SU-DHL-6 (cell line): ENCODE results near the gene GGA3.
"Not testable (repeated sequence)": the region's sequence is repeated elsewhere in the genome, so short reads cannot be mapped to it uniquely, and the experiment has no call there.

ENCODE experiments used
- H2AFZ ChIP-seq: fragments of 200-600 bp; sonication (generic); 2 replicates; pipeline ENCODE4 v1.6.1; 2014; ENCODE audit warnings: low read depth, mild to moderate bottlenecking, moderate library complexity, mixed read lengths, antibody characterized with exemption, low read length; ENCODE audit not compliant: severe bottlenecking
- H3F3A ChIP-seq: fragments of 200-600 bp; shearing (Covaris generic); 2 replicates; pipeline ENCODE4 v1.6.0; 2016; ENCODE audit warnings: antibody characterized with exemption, mild to moderate bottlenecking; ENCODE audit not compliant: insufficient read depth
- H3K27ac ChIP-seq: fragments of 200-600 bp; sonication (generic); 2 replicates; pipeline ENCODE4 v1.5.1; 2016; ENCODE audit warnings: low read depth, mild to moderate bottlenecking, low read length, moderate library complexity, mixed read lengths
- H3K27me3 ChIP-seq: fragments of 200-600 bp; sonication (generic), shearing (Covaris generic); 2 replicates; pipeline ENCODE4 v1.6.0; 2014; ENCODE audit warnings: mild to moderate bottlenecking, low read length
- H3K36me3 ChIP-seq: fragments of 200-600 bp; sonication (generic); 2 replicates; pipeline ENCODE4 v1.6.1; 2014; ENCODE audit warnings: mild to moderate bottlenecking, low read length, mixed read lengths
- H3K4me2 ChIP-seq: fragments of 300-600, 200-600 bp; shearing (Covaris generic), sonication (generic); 2 replicates; pipeline ENCODE4 v1.6.0; 2014; ENCODE audit warnings: low read length, low read depth, mild to moderate bottlenecking; ENCODE audit not compliant: poor library complexity, severe bottlenecking
- H3K4me3 ChIP-seq: fragments of 200-600 bp; sonication (generic); 2 replicates; pipeline ENCODE4 v1.5.1; 2014; ENCODE audit warnings: antibody characterized with exemption, low read length, mild to moderate bottlenecking, mixed read lengths; ENCODE audit not compliant: insufficient read depth, poor library complexity, severe bottlenecking
- H3K79me2 ChIP-seq: fragments of 200-600 bp; sonication (generic); 2 replicates; pipeline ENCODE4 v1.6.1; 2014; ENCODE audit warnings: mild to moderate bottlenecking, low read length, moderate library complexity; ENCODE audit not compliant: insufficient read depth
- H3K9ac ChIP-seq: fragments of 200-600 bp; sonication (generic); 2 replicates; pipeline ENCODE4 v1.7.0; 2014; ENCODE audit warnings: mild to moderate bottlenecking, low read length
- H3K9me2 ChIP-seq: fragments of 200-600 bp; sonication (generic); replicated peaks from 2 replicates; pipeline ENCODE4 v1.6.1; 2014; ENCODE audit warnings: low read length; ENCODE audit not compliant: insufficient read depth
- H3K9me3 ChIP-seq: fragments of 200-600 bp; sonication (generic); 2 replicates; pipeline ENCODE4 v1.6.1; 2014; ENCODE audit warnings: low read length, mixed read lengths; ENCODE audit not compliant: insufficient read depth
- H4K20me1 ChIP-seq: fragments of 200-600 bp; sonication (generic); 2 replicates; pipeline ENCODE4 v1.6.1; 2014; ENCODE audit warnings: low read depth, mild to moderate bottlenecking, antibody characterized with exemption, low read length, moderate library complexity, mixed read lengths
- EZH2phosphoT487 ChIP-seq: fragments of 200-600 bp; sonication (generic), shearing (Covaris generic); conservative IDR thresholded peaks from 2 replicates; pipeline ENCODE4 v1.6.1; 2018; ENCODE audit warnings: mild to moderate bottlenecking, antibody characterized with exemption, low read length, moderate library complexity, mixed read lengths
- TF ChIP-seq, protein P1 (sequence below): fragments of 200-600 bp; sonication (generic); IDR thresholded peaks from one replicate; pipeline ENCODE4 v1.5.1; 2017; ENCODE audit warnings: antibody characterized with exemption, mild to moderate bottlenecking, low read length, moderate library complexity; ENCODE audit not compliant: insufficient read depth, poor library complexity, severe bottlenecking

GGA3 gene

DNA sequence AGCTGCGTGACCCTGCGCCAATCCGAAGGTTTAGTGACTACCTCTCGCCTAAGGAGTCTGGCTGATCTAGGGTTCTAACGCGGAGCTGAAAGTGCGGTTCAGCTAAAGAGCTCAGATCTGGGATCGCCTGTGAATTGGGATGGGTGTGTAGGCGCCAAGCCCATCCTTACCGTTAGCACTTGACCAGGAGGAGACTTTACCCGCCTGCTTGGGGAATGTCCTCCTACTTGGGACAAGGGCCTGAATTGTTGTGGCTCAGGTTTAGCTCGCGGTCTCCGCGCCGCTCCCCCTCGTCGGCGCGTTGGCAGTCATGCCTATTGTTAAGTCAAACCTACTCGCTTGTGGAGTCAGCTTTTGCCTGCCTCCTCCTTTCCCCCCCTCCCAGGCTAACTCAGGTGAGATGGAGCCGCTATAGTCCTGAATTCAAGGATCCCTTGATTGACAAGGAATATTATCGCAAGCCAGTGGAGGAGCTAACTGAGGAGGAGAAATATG is 753 bp upstream of the GGA3 start:
- TF ChIP-seq EZH2phosphoT487, result no peak
- TF ChIP-seq, protein P1, sequence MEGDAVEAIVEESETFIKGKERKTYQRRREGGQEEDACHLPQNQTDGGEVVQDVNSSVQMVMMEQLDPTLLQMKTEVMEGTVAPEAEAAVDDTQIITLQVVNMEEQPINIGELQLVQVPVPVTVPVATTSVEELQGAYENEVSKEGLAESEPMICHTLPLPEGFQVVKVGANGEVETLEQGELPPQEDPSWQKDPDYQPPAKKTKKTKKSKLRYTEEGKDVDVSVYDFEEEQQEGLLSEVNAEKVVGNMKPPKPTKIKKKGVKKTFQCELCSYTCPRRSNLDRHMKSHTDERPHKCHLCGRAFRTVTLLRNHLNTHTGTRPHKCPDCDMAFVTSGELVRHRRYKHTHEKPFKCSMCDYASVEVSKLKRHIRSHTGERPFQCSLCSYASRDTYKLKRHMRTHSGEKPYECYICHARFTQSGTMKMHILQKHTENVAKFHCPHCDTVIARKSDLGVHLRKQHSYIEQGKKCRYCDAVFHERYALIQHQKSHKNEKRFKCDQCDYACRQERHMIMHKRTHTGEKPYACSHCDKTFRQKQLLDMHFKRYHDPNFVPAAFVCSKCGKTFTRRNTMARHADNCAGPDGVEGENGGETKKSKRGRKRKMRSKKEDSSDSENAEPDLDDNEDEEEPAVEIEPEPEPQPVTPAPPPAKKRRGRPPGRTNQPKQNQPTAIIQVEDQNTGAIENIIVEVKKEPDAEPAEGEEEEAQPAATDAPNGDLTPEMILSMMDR, result no peak
- Histone ChIP-seq H3F3A (no peaks in the 10 kb centered on the region), H3K79me2 (peaks cover 53% of the 10 kb centered on the region), H2AFZ (peak overlapping the region; percentile 64), H4K20me1 (no peaks in the 10 kb centered on the region), H3K4me3 (peak overlapping the region; percentile 56), H3K27ac (peak overlapping the region; percentile 79), H3K9me3 (no peaks in the 10 kb centered on the region), H3K9ac (peak overlapping the region; percentile 83), H3K36me3 (no peaks in the 10 kb centered on the region), H3K4me2 (peak overlapping the region; percentile 71), H3K27me3 (no peaks in the 10 kb centered on the region), H3K9me2 (no peaks in the 10 kb centered on the region)

DNA sequence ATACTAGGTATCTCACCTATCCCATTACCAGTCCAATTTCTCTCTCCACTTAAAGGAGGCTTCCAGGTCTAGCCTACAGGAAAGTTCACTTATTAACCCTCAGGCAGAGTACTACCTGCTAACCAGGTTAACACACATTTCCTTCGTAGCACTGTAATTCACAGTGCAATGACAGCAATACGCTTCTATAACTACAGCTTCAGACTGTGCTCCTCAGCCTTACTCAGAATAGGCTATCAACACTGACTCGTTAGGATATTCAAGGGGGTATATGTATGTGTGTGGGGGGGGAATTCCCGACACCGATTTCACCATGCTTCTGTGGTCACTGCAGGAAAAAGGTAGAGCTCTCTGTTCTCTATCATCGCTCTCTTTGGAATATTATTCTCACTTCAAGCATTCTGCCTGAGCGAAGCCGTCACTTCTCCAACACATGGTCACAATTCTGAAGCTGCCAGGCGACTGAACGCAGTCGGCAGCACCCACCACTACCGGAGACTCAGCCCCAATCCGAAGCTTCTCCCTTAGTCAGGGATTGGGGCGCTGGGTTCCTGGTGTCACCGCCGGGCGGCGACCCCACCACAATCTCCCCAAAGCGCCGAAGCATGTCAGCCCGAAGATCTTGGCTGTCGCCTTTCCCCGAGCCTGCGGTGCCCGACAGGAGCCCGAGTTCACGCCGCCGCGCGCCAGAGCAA is 618 bp downstream of the GGA3 start:
- Histone ChIP-seq H4K20me1 (no peaks in the 10 kb centered on the region), H3K4me3 (peak overlapping the region; percentile 56)

DNA sequence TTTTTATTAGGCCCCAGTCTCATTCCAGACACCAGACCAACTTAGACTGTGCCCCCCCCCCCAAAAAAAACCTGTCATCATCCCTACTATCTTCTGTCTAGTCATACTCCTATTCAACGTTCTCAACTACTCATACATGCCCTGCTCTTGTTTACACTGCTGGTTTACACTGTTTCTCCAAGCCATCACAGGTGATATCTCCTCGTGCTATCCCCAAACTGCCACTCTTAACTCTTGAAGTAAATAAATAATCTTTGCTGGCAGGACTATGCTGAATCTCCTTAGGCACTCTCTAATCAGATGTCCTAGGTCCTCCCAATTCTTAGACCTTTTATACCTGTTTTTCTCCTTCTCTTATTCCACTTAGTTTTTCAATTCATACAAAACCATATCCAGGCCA is 4.2 kb downstream of the GGA3 start:
- H3K27me3 ChIP-seq, H3K27ac ChIP-seq, H3K4me3 ChIP-seq, H3K9ac ChIP-seq, H3K9me3 ChIP-seq, H3K4me2 ChIP-seq, H3K36me3 ChIP-seq, H4K20me1 ChIP-seq, H3F3A ChIP-seq, H2AFZ ChIP-seq, H3K9me2 ChIP-seq: not testable (repeated sequence)
- peaks cover 54% of the 10 kb centered on the region for H3K79me2 ChIP-seq

More for the DNA sequence above, 618 bp downstream of the GGA3 start:
- H3K36me3 ChIP-seq, result no peaks in the 10 kb centered on the region
- peaks cover 56% of the 10 kb centered on the region for H3K79me2 ChIP-seq
- peak overlapping the region; percentile 83 for H3K9ac ChIP-seq
- H3K27me3 ChIP-seq, result no peaks in the 10 kb centered on the region
- peak overlapping the region; percentile 71 for H3K4me2 ChIP-seq
- peak overlapping the region; percentile 64 for H2AFZ ChIP-seq
- H3F3A ChIP-seq, result no peaks in the 10 kb centered on the region
- TF ChIP-seq, protein P1, result no peak
- TF ChIP-seq EZH2phosphoT487, result no peak
- peak overlapping the region; percentile 79 for H3K27ac ChIP-seq
- no peaks in the 10 kb centered on the region for H3K9me3 ChIP-seq
- no peaks in the 10 kb centered on the region for H3K9me2 ChIP-seq

DNA sequence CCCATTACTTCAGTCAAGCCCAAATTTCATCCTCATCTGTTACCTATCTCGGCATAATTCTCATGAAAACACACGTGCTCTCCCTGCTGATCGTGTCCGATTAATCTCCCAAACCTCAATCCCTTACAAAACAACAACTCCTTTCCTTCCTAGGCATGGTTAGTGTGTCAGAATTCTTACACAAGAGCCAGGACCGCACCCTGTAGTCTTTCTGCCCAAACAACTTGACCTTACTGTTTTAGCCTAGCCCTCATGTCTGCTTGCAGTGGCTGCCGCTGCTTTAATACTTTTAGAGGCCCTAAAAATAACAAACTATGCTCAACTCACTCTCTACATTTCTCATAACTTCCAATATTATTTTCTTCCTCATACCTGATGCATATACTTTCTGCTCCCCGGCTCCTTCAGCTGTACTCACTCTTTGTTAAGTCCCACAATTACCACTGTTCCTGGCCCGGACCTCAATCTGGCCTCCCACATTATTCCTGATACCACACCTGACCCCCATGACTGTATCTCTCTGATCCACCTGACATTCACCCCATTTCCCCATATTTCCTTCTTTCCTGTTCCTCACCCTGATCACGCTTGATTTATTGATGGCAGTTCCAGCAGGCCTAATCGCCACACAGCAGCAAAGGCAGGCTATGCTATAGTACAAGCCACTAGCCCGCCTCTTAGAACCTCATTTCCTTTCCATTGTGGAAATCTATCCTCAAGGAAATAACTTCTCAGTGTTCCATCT is 5.3 kb downstream of the GGA3 start:
- not testable (repeated sequence) for H3K4me2 ChIP-seq, H3K27me3 ChIP-seq, H3K9me3 ChIP-seq, H3K27ac ChIP-seq, H2AFZ ChIP-seq, H3F3A ChIP-seq, H3K4me3 ChIP-seq, H3K36me3 ChIP-seq, H3K9me2 ChIP-seq, H3K9ac ChIP-seq, H4K20me1 ChIP-seq
- peaks cover 59% of the 10 kb centered on the region for H3K79me2 ChIP-seq
